Hepatocyte (in vitro differentiated cells): ENCODE results near the gene TFEB. TPM values are rescaled to one million over a fixed set of nuclear protein-coding genes. Genes with fewer than 3 reads are reported as not detected.

Source experiments
- DNase-seq: peaks from one replicate; pipeline ENCODE4 v3.0.0-alpha.2; 2016; ENCODE audit warnings: low spot score
- H2AFZ ChIP-seq: fragments of 200-600 bp; sonication (generic); 2 replicates; pipeline ENCODE4 v1.6.0; 2016; ENCODE audit warnings: antibody characterized with exemption, mild to moderate bottlenecking
- H3K27ac ChIP-seq: fragments of 200-600 bp; sonication (generic); 2 replicates; pipeline ENCODE4 v1.5.1; 2016; ENCODE audit warnings: mild to moderate bottlenecking
- H3K27me3 ChIP-seq: fragments of 200-600 bp; sonication (generic); 2 replicates; pipeline ENCODE4 v1.6.1; 2016
- H3K36me3 ChIP-seq: fragments of 200-600 bp; sonication (generic); replicated peaks from 2 replicates; pipeline ENCODE4 v1.5.1; 2016; ENCODE audit warnings: low read depth; ENCODE audit not compliant: insufficient read depth
- H3K4me1 ChIP-seq: fragments of 200-600 bp; sonication (generic); 2 replicates; pipeline ENCODE4 v1.5.1; 2016; ENCODE audit warnings: mild to moderate bottlenecking, moderate library complexity; ENCODE audit not compliant: insufficient read depth
- H3K4me2 ChIP-seq: fragments of 200-600 bp; sonication (generic); 2 replicates; pipeline ENCODE4 v1.6.0; 2016
- H3K4me3 ChIP-seq: fragments of 200-600 bp; sonication (generic); 2 replicates; pipeline ENCODE4 v1.5.1; 2016; ENCODE audit warnings: mild to moderate bottlenecking
- H3K79me2 ChIP-seq: fragments of 200-600 bp; sonication (generic); 2 replicates; pipeline ENCODE4 v1.6.0; 2017; ENCODE audit warnings: mild to moderate bottlenecking
- H3K9me2 ChIP-seq: fragments of 200-600 bp; sonication (generic); replicated peaks from 2 replicates; pipeline ENCODE4 v1.6.0; 2017; ENCODE audit warnings: mild to moderate bottlenecking; ENCODE audit not compliant: insufficient read depth
- H3K9me3 ChIP-seq: fragments of 200-600 bp; sonication (generic); 2 replicates; pipeline ENCODE4 v1.5.1; 2016; ENCODE audit warnings: low read depth, mild to moderate bottlenecking
- H4K20me1 ChIP-seq: fragments of 200-600 bp; sonication (generic); 2 replicates; pipeline ENCODE4 v1.6.0; 2016; ENCODE audit warnings: mild to moderate bottlenecking; ENCODE audit not compliant: insufficient read depth, poor library complexity, severe bottlenecking
- CTCF ChIP-seq: fragments of 200-600 bp; sonication (generic); IDR thresholded peaks from 2 replicates; pipeline ENCODE4 v1.5.1; 2016; ENCODE audit warnings: antibody characterized with exemption, mild to moderate bottlenecking; ENCODE audit not compliant: poor library complexity
- EZH2 ChIP-seq: fragments of 200-600 bp; sonication (generic); IDR thresholded peaks from 2 replicates; pipeline ENCODE4 v1.6.1; 2016; ENCODE audit warnings: antibody characterized with exemption, mild to moderate bottlenecking, borderline replicate concordance
- EZH2phosphoT487 ChIP-seq: fragments of 200-600 bp; sonication (generic); IDR thresholded peaks from one replicate; pipeline ENCODE4 v1.6.1; 2018; ENCODE audit warnings: antibody characterized with exemption, mild to moderate bottlenecking, low read depth, moderate library complexity; ENCODE audit not compliant: unreplicated experiment, severe bottlenecking
- WGBS: methylation state at CpG from one replicate; pipeline ENCODE4 v1.1.6; 2016; ENCODE audit warnings: low lambda C conversion rate; ENCODE audit errors: missing lambda C conversion rate; 5-methylcytosine and 5-hydroxymethylcytosine counted together
- polyA plus RNA-seq: library from polyadenylated mRNA; unstranded; fragments of >200 nt; fragmentation: Nextera tagmentation; extraction: Ambion mirVana; gene quantifications from 2 replicates; pipeline ENCODE4 v1.2.1, GENCODE V29; 2016
- total RNA-seq: library from RNA; depleted of rRNA; stranded (reverse); fragments of >200 nt; gene quantifications from 2 replicates; pipeline ENCODE4 v1.2.3, GENCODE V29; 2014

Gene TFEB
- total and polyA plus RNA-seq, 2 experiments from 2014 or later = 14.2 to 32.7 TPM

- no peaks in the 10 kb centered on the region for H3K9me3 ChIP-seq
- 83% methylated on average over 5 of the region's 5 CpGs for WGBS
- H3K4me2 ChIP-seq = no peak overlapping the region
- H4K20me1 ChIP-seq = no peaks in the 10 kb centered on the region
- H3K27ac ChIP-seq = no peak overlapping the region
- H3K79me2 ChIP-seq = no peaks in the 10 kb centered on the region
- DNase-seq = no peak
- H3K36me3 ChIP-seq = no peaks in the 10 kb centered on the region
- TF ChIP-seq EZH2 = no peak
- no peak for TF ChIP-seq CTCF
- no peak for TF ChIP-seq EZH2phosphoT487
- H3K4me3 ChIP-seq = no peak overlapping the region
- no peaks in the 10 kb centered on the region for H3K4me1 ChIP-seq
- no peaks in the 10 kb centered on the region for H3K27me3 ChIP-seq
- H3K9me2 ChIP-seq = no peaks in the 10 kb centered on the region
- H2AFZ ChIP-seq = no peak overlapping the region
Observed at GRCh38 chr6:41663568-41663967, 71.8 kb downstream of the TFEB start.

GRCh38 chr6:41659935-41660334 lies 75.5 kb downstream of the TFEB start:
- no peaks in the 10 kb centered on the region for H3K9me3 ChIP-seq

GRCh38 chr6:41658636-41659035 lies 76.8 kb downstream of the TFEB start:
- Histone ChIP-seq H3K36me3 (no peaks in the 10 kb centered on the region), H3K4me3 (no peak overlapping the region), H3K9me2 (no peaks in the 10 kb centered on the region), H3K27ac (no peak overlapping the region), H4K20me1 (no peaks in the 10 kb centered on the region), H2AFZ (no peak overlapping the region), H3K4me1 (peaks cover 30% of the 10 kb centered on the region), H3K79me2 (no peaks in the 10 kb centered on the region), H3K4me2 (no peak overlapping the region), H3K9me3 (no peaks in the 10 kb centered on the region), H3K27me3 (no peaks in the 10 kb centered on the region)
- 85% methylated on average over 13 of the region's 13 CpGs for WGBS
- DNase-seq = no peak
- TF ChIP-seq EZH2 (no peak), EZH2phosphoT487 (no peak), CTCF (no peak)

More at GRCh38 chr6:41659935-41660334, 75.5 kb downstream of the TFEB start:
- Histone ChIP-seq H3K4me3 (no peak overlapping the region), H3K36me3 (no peaks in the 10 kb centered on the region), H3K4me2 (no peak overlapping the region), H3K4me1 (peaks cover 18% of the 10 kb centered on the region), H2AFZ (no peak overlapping the region), H3K79me2 (no peaks in the 10 kb centered on the region), H4K20me1 (no peaks in the 10 kb centered on the region), H3K27ac (no peak overlapping the region), H3K9me2 (no peaks in the 10 kb centered on the region), H3K27me3 (no peaks in the 10 kb centered on the region)
- TF ChIP-seq EZH2 (no peak), EZH2phosphoT487 (no peak), CTCF (no peak)
- WGBS = 67% methylated on average over 7 of the region's 7 CpGs
- no peak for DNase-seq
